Spleen (tissue), 7 donors: Measurements from ENCODE around the gene MDGA2.

ENCODE experiments used
- CTCF ChIP-seq, 11 experiments: fragments of 200-600 bp in 7 of 11; fragments of 450-650 bp in 4 of 11; sonication (generic) in 4 of 11; IDR thresholded peaks in 8 of 11; conservative IDR thresholded peaks in 3 of 11; 1 replicate in 7 of 11; 2 replicates in 4 of 11; pipeline versions ENCODE4 v1.4.0 to v1.8.0; 2016 to 2021; ENCODE audit warnings: antibody characterized with exemption in 11 of 11, inconsistent platforms in 4 of 11, mild to moderate bottlenecking in 1 of 11
- POLR2A ChIP-seq, 3 donors: fragments of 450-650 bp; IDR thresholded peaks; one replicate each; pipeline ENCODE4 v1.5.1; 2017; ENCODE audit warnings: antibody characterized with exemption in 3 of 3, mild to moderate bottlenecking in 1 of 3
- donor health status: DM: no; HTN: no; CAD: no; lungs with moderate emphysema.
- donor health status: DM: no; HTN: no; CAD: no.
- donor health status: DM: no; HTN: no; CAD: no.

DNA sequence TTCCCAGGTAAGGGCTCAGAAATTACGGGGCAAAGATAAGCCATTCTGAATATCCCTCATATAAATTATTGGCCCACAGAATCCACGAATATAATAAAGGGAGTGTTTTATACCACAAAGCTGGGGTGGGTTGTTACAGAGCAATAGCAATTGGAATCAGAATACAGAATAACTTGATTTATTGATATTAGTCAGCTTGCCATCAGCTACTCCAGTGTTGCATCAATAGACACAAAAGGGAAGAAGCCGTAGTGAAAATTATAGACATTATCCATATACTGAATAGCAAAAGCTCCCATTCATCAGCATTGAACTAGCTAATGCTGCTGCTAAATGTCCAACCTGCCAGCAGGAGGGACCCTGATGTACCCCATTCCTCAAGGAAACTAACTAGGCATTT, 18.3 kb downstream of the MDGA2 start:
- TF ChIP-seq CTCF (IDR thresholded peaks at IDR 0.05 in 8 of 11, conservative IDR thresholded peaks at IDR 0.05 in 3 of 11) (no peak), POLR2A (IDR thresholded peaks at IDR 0.05) (no peak)
